ENCODE results near the gene CRB1. TPM values are rescaled to one million over a fixed set of nuclear protein-coding genes. Genes with fewer than 3 reads are reported as not detected.

The CRB1 gene
- total RNA-seq, 1 donor from 2014 or later = not detected

GRCh38 chr1:197472141-197472540 is 204.1 kb downstream of the CRB1 start:
- H3K4me3 ChIP-seq (ENCODE audit: insufficient read depth, low read depth, low read length) = no peak overlapping the region
- H3K9ac ChIP-seq (ENCODE audit: low read length) = no peak overlapping the region
- no peak overlapping the region for H3K27ac ChIP-seq (ENCODE audit: low read depth, low read length)
- H3K9me3 ChIP-seq (ENCODE audit: insufficient read depth, low read depth, low read length) = no peaks in the 10 kb centered on the region
- H4K20me1 ChIP-seq (ENCODE audit: insufficient read depth, low read length) = no peaks in the 10 kb centered on the region
- FAIRE-seq = no peak
- no peak for TF ChIP-seq CTCF (IDR thresholded peaks at IDR 0.05; ENCODE audit: insufficient read depth, low read depth, low read length)
- TF ChIP-seq EZH2 (IDR thresholded peaks at IDR 0.05; ENCODE audit: insufficient read depth, low read length) = no peak
- no peak overlapping the region for H3K4me2 ChIP-seq (ENCODE audit: low read length)
- H2AFZ ChIP-seq (ENCODE audit: low read depth, low read length) = no peak overlapping the region
- DNase-seq (ENCODE audit: low read depth) = no peak
- Mint-ChIP-seq H3K4me1 (ENCODE audit: low read depth, unreplicated experiment) (peaks cover 13% of the 10 kb centered on the region), H3K36me3 (ENCODE audit: low read depth, unreplicated experiment) (no peaks in the 10 kb centered on the region), H3K27ac (ENCODE audit: unreplicated experiment) (no peak overlapping the region), H3K9me3 (ENCODE audit: unreplicated experiment) (no peaks in the 10 kb centered on the region), H3K27me3 (ENCODE audit: low read depth, unreplicated experiment) (no peaks in the 10 kb centered on the region), H3K4me3 (ENCODE audit: unreplicated experiment) (no peak overlapping the region)
- no peaks in the 10 kb centered on the region for H3K36me3 ChIP-seq (ENCODE audit: insufficient read depth, low read length)
- H3K4me1 ChIP-seq (ENCODE audit: insufficient read depth, low read length) = peaks cover 3% of the 10 kb centered on the region
- H3K79me2 ChIP-seq (ENCODE audit: insufficient read depth, low read length) = no peaks in the 10 kb centered on the region
- no peaks in the 10 kb centered on the region for H3K27me3 ChIP-seq (ENCODE audit: insufficient read depth, low read length)

DNA sequence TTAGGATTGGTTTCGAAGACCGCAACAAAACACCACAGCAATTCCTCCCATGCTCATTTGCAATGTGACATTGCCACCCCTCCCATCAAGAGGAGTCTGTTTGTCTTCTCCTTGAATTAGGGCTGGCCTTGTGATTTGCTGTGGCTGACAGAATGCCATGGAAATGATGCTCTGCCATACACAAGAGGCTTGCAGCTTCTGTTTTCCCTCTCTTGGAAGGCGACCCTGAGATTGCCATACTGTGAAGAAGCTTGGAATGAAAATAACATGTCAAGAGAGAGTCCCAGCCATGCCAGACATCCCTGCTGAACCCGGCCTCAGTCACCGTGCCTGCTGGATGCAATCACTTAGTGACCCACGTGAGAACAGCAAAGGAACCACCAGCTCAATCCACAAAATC is 212.4 kb downstream of the CRB1 start:
- no peak for FAIRE-seq
- no peaks in the 10 kb centered on the region for H3K9me3 ChIP-seq (ENCODE audit: insufficient read depth, low read depth, low read length)
- no peaks in the 10 kb centered on the region for H4K20me1 ChIP-seq (ENCODE audit: insufficient read depth, low read length)
- no peaks in the 10 kb centered on the region for H3K27me3 Mint-ChIP-seq (ENCODE audit: low read depth, unreplicated experiment)
- no peaks in the 10 kb centered on the region for H3K27me3 ChIP-seq (ENCODE audit: insufficient read depth, low read length)
- no peak overlapping the region for H3K9ac ChIP-seq (ENCODE audit: low read length)
- H3K4me1 Mint-ChIP-seq (ENCODE audit: low read depth, unreplicated experiment) = no peaks in the 10 kb centered on the region
- H2AFZ ChIP-seq (ENCODE audit: low read depth, low read length) = no peak overlapping the region
- no peak overlapping the region for H3K4me2 ChIP-seq (ENCODE audit: low read length)
- no peak overlapping the region for H3K4me3 Mint-ChIP-seq (ENCODE audit: unreplicated experiment)
- no peak overlapping the region for H3K4me3 ChIP-seq (ENCODE audit: insufficient read depth, low read depth, low read length)
- no peak for DNase-seq (ENCODE audit: low read depth)
- no peak overlapping the region for H3K27ac Mint-ChIP-seq (ENCODE audit: unreplicated experiment)
- no peaks in the 10 kb centered on the region for H3K4me1 ChIP-seq (ENCODE audit: insufficient read depth, low read length)
- no peaks in the 10 kb centered on the region for H3K36me3 ChIP-seq (ENCODE audit: insufficient read depth, low read length)
- H3K79me2 ChIP-seq (ENCODE audit: insufficient read depth, low read length) = no peaks in the 10 kb centered on the region
- TF ChIP-seq EZH2 (IDR thresholded peaks at IDR 0.05; ENCODE audit: insufficient read depth, low read length) (no peak), CTCF (IDR thresholded peaks at IDR 0.05; ENCODE audit: insufficient read depth, low read depth, low read length) (no peak)
- no peaks in the 10 kb centered on the region for H3K9me3 Mint-ChIP-seq (ENCODE audit: unreplicated experiment)
- H3K36me3 Mint-ChIP-seq (ENCODE audit: low read depth, unreplicated experiment) = no peaks in the 10 kb centered on the region
- H3K27ac ChIP-seq (ENCODE audit: low read depth, low read length) = no peak overlapping the region

- Histone ChIP-seq H2AFZ (ENCODE audit: low read depth, low read length) (no peak overlapping the region), H3K79me2 (ENCODE audit: insufficient read depth, low read length) (no peaks in the 10 kb centered on the region), H3K36me3 (ENCODE audit: insufficient read depth, low read length) (no peaks in the 10 kb centered on the region), H3K27ac (ENCODE audit: low read depth, low read length) (no peak overlapping the region), H3K27me3 (ENCODE audit: insufficient read depth, low read length) (no peaks in the 10 kb centered on the region), H3K9me3 (ENCODE audit: insufficient read depth, low read depth, low read length) (no peaks in the 10 kb centered on the region), H3K4me2 (ENCODE audit: low read length) (no peak overlapping the region), H4K20me1 (ENCODE audit: insufficient read depth, low read length) (no peaks in the 10 kb centered on the region), H3K4me3 (ENCODE audit: insufficient read depth, low read depth, low read length) (no peak overlapping the region), H3K9ac (ENCODE audit: low read length) (no peak overlapping the region), H3K4me1 (ENCODE audit: insufficient read depth, low read length) (no peaks in the 10 kb centered on the region)
- no peak for TF ChIP-seq EZH2 (IDR thresholded peaks at IDR 0.05; ENCODE audit: insufficient read depth, low read length)
- Mint-ChIP-seq H3K9me3 (ENCODE audit: unreplicated experiment) (no peaks in the 10 kb centered on the region), H3K27me3 (ENCODE audit: low read depth, unreplicated experiment) (no peaks in the 10 kb centered on the region), H3K4me1 (ENCODE audit: low read depth, unreplicated experiment) (no peaks in the 10 kb centered on the region), H3K4me3 (ENCODE audit: unreplicated experiment) (no peak overlapping the region), H3K36me3 (ENCODE audit: low read depth, unreplicated experiment) (no peaks in the 10 kb centered on the region), H3K27ac (ENCODE audit: unreplicated experiment) (no peak overlapping the region)
- FAIRE-seq (no peak), DNase-seq (ENCODE audit: low read depth) (no peak)
Observed at GRCh38 chr1:197481101-197481500, 213.0 kb downstream of the CRB1 start.

Data from astrocyte (in vitro differentiated cells and primary cell).